GM23338 (cell line): ENCODE data around the gene PURA. TPM values are rescaled to one million over a fixed set of nuclear protein-coding genes. Genes with fewer than 3 reads are reported as not detected.

ENCODE experiments used
- ATAC-seq: fragments of 200-7000 bp; cut with Tn5 transposase; 3 replicates; pipeline ENCODE4 v1.9.1; 2020
- DNase-seq: peaks from one replicate; pipeline ENCODE4 v3.0.0-alpha.2; 2015; ENCODE audit warnings: low spot score
- H2AFZ ChIP-seq: fragments of 200-600 bp; sonication (generic); 2 replicates; pipeline ENCODE4 v1.8.0; 2016; ENCODE audit warnings: antibody characterized with exemption, mild to moderate bottlenecking, moderate library complexity
- H3F3A ChIP-seq: fragments of 200-600 bp; sonication (generic); replicated peaks from 2 replicates; pipeline ENCODE4 v1.8.0; 2017; ENCODE audit warnings: antibody characterized with exemption, mixed run types, low read depth
- H3K27ac ChIP-seq: fragments of 200-600 bp; sonication (generic); 2 replicates; pipeline ENCODE4 v1.6.1; 2016; ENCODE audit warnings: low read depth
- H3K27me3 ChIP-seq: fragments of 200-600 bp; sonication (generic); 2 replicates; pipeline ENCODE4 v1.8.0; 2016; ENCODE audit warnings: mild to moderate bottlenecking, mixed run types, moderate library complexity; ENCODE audit not compliant: insufficient read depth
- H3K36me3 ChIP-seq: fragments of 200-600 bp; sonication (generic); 2 replicates; pipeline ENCODE4 v1.8.0; 2016; ENCODE audit warnings: mild to moderate bottlenecking; ENCODE audit not compliant: insufficient read depth
- H3K4me1 ChIP-seq: fragments of 200-600 bp; sonication (generic); 2 replicates; pipeline ENCODE4 v1.8.0; 2016; ENCODE audit warnings: mild to moderate bottlenecking, moderate library complexity; ENCODE audit not compliant: insufficient read depth
- H3K4me2 ChIP-seq: fragments of 200-600 bp; sonication (generic); 2 replicates; pipeline ENCODE4 v1.7.1; 2017; ENCODE audit warnings: mixed run types
- H3K4me3 ChIP-seq: fragments of 200-600 bp; sonication (generic); 2 replicates; pipeline ENCODE4 v1.6.1; 2016; ENCODE audit warnings: mixed run types
- H3K79me2 ChIP-seq: fragments of 200-600 bp; sonication (generic); replicated peaks from 2 replicates; pipeline ENCODE4 v1.8.0; 2017; ENCODE audit warnings: mild to moderate bottlenecking; ENCODE audit not compliant: insufficient read depth
- H3K9me2 ChIP-seq: fragments of 200-600 bp; sonication (generic); 2 replicates; pipeline ENCODE4 v1.8.0; 2017; ENCODE audit not compliant: insufficient read depth
- H4K20me1 ChIP-seq: fragments of 200-600 bp; sonication (generic); replicated peaks from 2 replicates; pipeline ENCODE4 v1.8.0; 2017; ENCODE audit warnings: mild to moderate bottlenecking; ENCODE audit not compliant: insufficient read depth
- H3K27ac Mint-ChIP-seq: 2 replicates; pipeline ENCODE4 v1.8.0; 2020; ENCODE audit warnings: inconsistent platforms, mild to moderate bottlenecking, moderate library complexity, mixed read lengths
- H3K27me3 Mint-ChIP-seq: 3 replicates; pipeline ENCODE4 v1.8.0; 2022; ENCODE audit warnings: low read depth, mild to moderate bottlenecking, moderate library complexity, mixed read lengths, inconsistent platforms; ENCODE audit not compliant: insufficient read depth, poor library complexity
- H3K36me3 Mint-ChIP-seq: 3 replicates; pipeline ENCODE4 v1.8.0; 2021; ENCODE audit warnings: low read depth, mild to moderate bottlenecking, inconsistent platforms, moderate library complexity, mixed read lengths
- H3K4me1 Mint-ChIP-seq: 3 replicates; pipeline ENCODE4 v1.8.0; 2020; ENCODE audit warnings: mild to moderate bottlenecking, inconsistent platforms, mixed read lengths
- H3K4me3 Mint-ChIP-seq: 3 replicates; pipeline ENCODE4 v1.8.0; 2021; ENCODE audit warnings: moderate library complexity, mild to moderate bottlenecking, inconsistent platforms, mixed read lengths
- H3K9me3 Mint-ChIP-seq: 3 replicates; pipeline ENCODE4 v1.8.0; 2020; ENCODE audit warnings: moderate library complexity, mild to moderate bottlenecking, inconsistent platforms, mixed read lengths
- CREB1 ChIP-seq: fragments of 250-450 bp; sonication (Bioruptor Pico); IDR thresholded peaks from 2 replicates; pipeline ENCODE4 v1.5.0; 2020; ENCODE audit warnings: low read depth, mild to moderate bottlenecking, moderate library complexity
- CTCF ChIP-seq, 2 experiments: fragments of 200-600 bp in 1 of 2; sonication (generic) in 1 of 2; conservative IDR thresholded peaks; 2 replicates each; pipeline versions ENCODE4 v1.5.1 to v1.6.1; 2016 to 2017; ENCODE audit warnings: antibody characterized with exemption in 2 of 2, low read depth in 2 of 2, mild to moderate bottlenecking in 2 of 2, moderate library complexity in 1 of 2
- ETS1 ChIP-seq: IDR thresholded peaks from 2 replicates; pipeline ENCODE4 v1.6.1; 2016; ENCODE audit warnings: antibody characterized with exemption
- EZH2 ChIP-seq: fragments of 200-600 bp; sonication (generic); IDR thresholded peaks from one replicate; pipeline ENCODE4 v1.8.0; 2017; ENCODE audit warnings: antibody characterized with exemption, mild to moderate bottlenecking, low read depth; ENCODE audit not compliant: unreplicated experiment
- EZH2phosphoT487 ChIP-seq: fragments of 200-600 bp; sonication (generic); IDR thresholded peaks from one replicate; pipeline ENCODE4 v1.8.1; 2018; ENCODE audit warnings: antibody characterized with exemption; ENCODE audit not compliant: unreplicated experiment
- JUNB ChIP-seq: IDR thresholded peaks from one replicate; pipeline ENCODE4 v1.6.1; 2016; ENCODE audit warnings: antibody characterized with exemption; ENCODE audit not compliant: unreplicated experiment
- NANOG ChIP-seq: IDR thresholded peaks from 2 replicates; pipeline ENCODE4 v1.6.1; 2016; ENCODE audit warnings: antibody characterized with exemption, borderline replicate concordance
- POLR2AphosphoS5 ChIP-seq: IDR thresholded peaks from 2 replicates; pipeline ENCODE4 v1.6.1; 2016; ENCODE audit warnings: antibody characterized with exemption, low read depth
- REST ChIP-seq: IDR thresholded peaks from one replicate; pipeline ENCODE4 v1.6.1; 2018; ENCODE audit warnings: antibody characterized with exemption; ENCODE audit not compliant: unreplicated experiment
- STAT1 ChIP-seq: IDR thresholded peaks from one replicate; pipeline ENCODE4 v1.6.1; 2016; ENCODE audit warnings: antibody characterized with exemption; ENCODE audit not compliant: unreplicated experiment
- ZNF114 ChIP-seq: fragments of 250-450 bp; sonication (Bioruptor Pico); IDR thresholded peaks from 2 replicates; pipeline ENCODE4 v1.5.0; 2020; ENCODE audit warnings: mild to moderate bottlenecking, moderate library complexity
- ZNF331 ChIP-seq: fragments of 250-450 bp; sonication (Bioruptor Pico); IDR thresholded peaks from 2 replicates; pipeline ENCODE4 v1.5.0; 2020; ENCODE audit warnings: low read depth, mild to moderate bottlenecking, moderate library complexity
- ZNF462 ChIP-seq: fragments of 250-450 bp; sonication (Bioruptor Pico); IDR thresholded peaks from 2 replicates; pipeline ENCODE4 v1.5.0; 2020; ENCODE audit warnings: mild to moderate bottlenecking, moderate library complexity
- polyA plus RNA-seq: library from polyadenylated mRNA; unstranded; fragments of >200 nt; fragmentation: Nextera tagmentation; extraction: Ambion mirVana; gene quantifications from 2 replicates; pipeline ENCODE4 v1.2.1, GENCODE V29; 2016
- total RNA-seq: library from RNA; depleted of rRNA; stranded (reverse); fragments of >200 nt; shearing (Covaris generic); gene quantifications from 2 replicates; pipeline ENCODE4 v1.2.3, GENCODE V29; 2014

PURA gene
- total and polyA plus RNA-seq, 2 experiments from 2014 or later: 1.5 to 2.3 TPM

GRCh38 chr5:140072812-140073211 is 41.1 kb upstream of the PURA start:
- ATAC-seq: no peak
- Histone ChIP-seq H3K4me1 (no peaks in the 10 kb centered on the region), H3K79me2 (no peaks in the 10 kb centered on the region), H3K27me3 (no peaks in the 10 kb centered on the region; the same call in 1 of the 2 replicates), H4K20me1 (no peaks in the 10 kb centered on the region), H3K9me2 (no peaks in the 10 kb centered on the region), H3K36me3 (no peaks in the 10 kb centered on the region), H3K4me2 (no peak overlapping the region), H2AFZ (no peak overlapping the region), H3K27ac (no peak overlapping the region), H3F3A (no peaks in the 10 kb centered on the region), H3K4me3 (no peak overlapping the region)
- Mint-ChIP-seq H3K4me1 (no peaks in the 10 kb centered on the region), H3K27ac (no peak overlapping the region), H3K4me3 (no peak overlapping the region), H3K27me3 (peaks cover 2% of the 10 kb centered on the region), H3K9me3 (no peaks in the 10 kb centered on the region), H3K36me3 (no peaks in the 10 kb centered on the region)
- TF ChIP-seq ETS1 (no peak), STAT1 (no peak), REST (no peak), ZNF462 (CRISPR knock-in tag) (no peak), POLR2AphosphoS5 (no peak), NANOG (no peak), ZNF114 (CRISPR knock-in tag) (no peak), EZH2phosphoT487 (no peak), EZH2 (no peak), ZNF331 (CRISPR knock-in tag) (no peak), JUNB (no peak), CREB1 (CRISPR knock-in tag) (no peak), CTCF (conservative IDR thresholded peaks at IDR 0.05; ENCODE audit: low read depth in 2 of 2) (no peak)
- no peak for DNase-seq
